Muscle of back (tissue), 11 donors: ENCODE data around the gene SMC2. TPM values are rescaled to one million over a fixed set of nuclear protein-coding genes. Genes with fewer than 3 reads are reported as not detected.
A peak's percentile ranks its signal among the peaks of the same experiment; 100 is the strongest.

ENCODE experiments used
- DNase-seq, 3 donors: peaks; one replicate each; pipeline versions ENCODE4 v3.0.0 to v3.0.0-alpha.2; 2013
- polyA plus RNA-seq, 10 donors: library from polyadenylated mRNA; unstranded; fragments of 120-200 nt; gene quantifications; one replicate each; pipeline ENCODE4 v1.2.1, GENCODE V29; 2013; ENCODE audit not compliant: insufficient read length in 10 of 10

SMC2 gene
- polyA plus RNA-seq, 10 donors, result 18.4 to 31.0 (median 25.5) TPM

- DNase-seq, result no peak
Observed at GRCh38 chr9:104099630-104100029, 5.5 kb downstream of the SMC2 start.

GRCh38 chr9:104104360-104104759, 10.3 kb downstream of the SMC2 start:
- peak in 1 of 3 donors; percentile 20 for DNase-seq

- no peak for DNase-seq
Observed at GRCh38 chr9:104107799-104108198, 13.7 kb downstream of the SMC2 start.

GRCh38 chr9:104108315-104108714, 14.2 kb downstream of the SMC2 start:
- DNase-seq, result no peak

GRCh38 chr9:104110509-104110908, 16.4 kb downstream of the SMC2 start:
- DNase-seq, result no peak

GRCh38 chr9:104118916-104119315, 24.8 kb downstream of the SMC2 start:
- no peak for DNase-seq

- DNase-seq, result no peak
Observed at GRCh38 chr9:104121022-104121421, 26.9 kb downstream of the SMC2 start.

GRCh38 chr9:104138243-104138868, 44.2 kb downstream of the SMC2 start:
- no peak for DNase-seq

GRCh38 chr9:104142799-104143549, 48.9 kb downstream of the SMC2 start:
- no peak for DNase-seq

- DNase-seq, result no peak
Observed at GRCh38 chr9:104143550-104143910, 49.4 kb downstream of the SMC2 start.

GRCh38 chr9:104144336-104144735, 50.2 kb downstream of the SMC2 start:
- DNase-seq, result no peak

- DNase-seq, result no peak
Observed at GRCh38 chr9:104173067-104173466, 79.0 kb downstream of the SMC2 start.

- no peak for DNase-seq
Observed at GRCh38 chr9:104177003-104177611, 83.0 kb downstream of the SMC2 start.

GRCh38 chr9:104177676-104178075, 83.6 kb downstream of the SMC2 start:
- no peak for DNase-seq
